Activated naive CD8-positive, alpha-beta T cell treated with anti-CD3 and anti-CD28 coated beads, Interleukin-2, amount 50 U/mL, for 24 hours (primary cell): ENCODE data around the gene EFNA5.

Experiments used
- ATAC-seq: fragments of 150-1000 bp; cut with Tn5 transposase; one replicate; pipeline ENCODE4 v1.10.0; 2021
- DNase-seq: peaks from one replicate; pipeline ENCODE4 v3.0.0; 2021
- H3K27ac Mint-ChIP-seq: one replicate; pipeline ENCODE4 v1.8.0; 2021; ENCODE audit warnings: mild to moderate bottlenecking, mixed read lengths
- H3K27me3 Mint-ChIP-seq: one replicate; pipeline ENCODE4 v1.8.0; 2021; ENCODE audit warnings: mixed read lengths
- H3K36me3 Mint-ChIP-seq: one replicate; pipeline ENCODE4 v1.8.0; 2021; ENCODE audit warnings: low read depth, mixed read lengths
- H3K4me1 Mint-ChIP-seq: one replicate; pipeline ENCODE4 v1.8.0; 2021; ENCODE audit warnings: mixed read lengths
- H3K4me3 Mint-ChIP-seq: one replicate; pipeline ENCODE4 v1.8.0; 2021; ENCODE audit warnings: mild to moderate bottlenecking, moderate library complexity, mixed read lengths
- H3K9me3 Mint-ChIP-seq: one replicate; pipeline ENCODE4 v1.8.0; 2021; ENCODE audit warnings: mixed read lengths

EFNA5 gene

DNA sequence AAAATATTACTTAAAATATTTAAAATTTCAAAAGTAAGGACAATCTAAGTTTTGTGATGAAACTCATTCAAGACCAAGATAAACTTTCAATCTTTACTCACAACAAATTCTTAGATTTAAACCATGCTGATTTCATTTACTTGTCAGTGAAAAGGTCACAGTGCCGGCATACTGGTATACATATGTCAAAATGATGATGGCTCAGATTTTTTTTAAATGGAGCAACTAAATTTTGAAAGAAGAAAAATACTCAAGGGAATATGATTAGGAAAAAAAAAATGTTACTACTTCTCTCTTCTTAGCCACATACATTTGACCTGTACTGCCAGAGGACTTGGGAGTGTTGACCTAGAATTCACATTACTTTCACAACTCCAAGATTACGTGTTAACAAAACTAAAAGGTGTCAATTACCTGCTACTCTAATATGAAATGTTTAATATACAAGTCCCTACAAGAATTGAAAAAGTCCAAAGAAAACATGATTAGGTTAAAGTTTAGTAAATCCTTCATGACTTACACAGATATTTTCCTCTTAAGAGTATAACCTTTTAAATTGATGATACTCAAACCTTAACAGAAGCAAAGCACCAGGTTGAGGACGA is 4.6 kb downstream of the EFNA5 start:
- DNase-seq (no peak), ATAC-seq (no peak)
- Mint-ChIP-seq H3K36me3 (no peaks in the 10 kb centered on the region), H3K9me3 (no peaks in the 10 kb centered on the region), H3K27ac (no peak overlapping the region), H3K4me3 (no peak overlapping the region), H3K4me1 (peaks cover 7% of the 10 kb centered on the region), H3K27me3 (peaks cover 51% of the 10 kb centered on the region)

- Mint-ChIP-seq H3K27me3 (peaks cover 49% of the 10 kb centered on the region), H3K27ac (no peak overlapping the region), H3K4me1 (peaks cover 3% of the 10 kb centered on the region), H3K9me3 (no peaks in the 10 kb centered on the region), H3K4me3 (no peak overlapping the region), H3K36me3 (no peaks in the 10 kb centered on the region)
- DNase-seq (no peak), ATAC-seq (no peak)
Measured at GRCh38 chr5:107665036-107665570, 5.6 kb downstream of the EFNA5 start.

DNA sequence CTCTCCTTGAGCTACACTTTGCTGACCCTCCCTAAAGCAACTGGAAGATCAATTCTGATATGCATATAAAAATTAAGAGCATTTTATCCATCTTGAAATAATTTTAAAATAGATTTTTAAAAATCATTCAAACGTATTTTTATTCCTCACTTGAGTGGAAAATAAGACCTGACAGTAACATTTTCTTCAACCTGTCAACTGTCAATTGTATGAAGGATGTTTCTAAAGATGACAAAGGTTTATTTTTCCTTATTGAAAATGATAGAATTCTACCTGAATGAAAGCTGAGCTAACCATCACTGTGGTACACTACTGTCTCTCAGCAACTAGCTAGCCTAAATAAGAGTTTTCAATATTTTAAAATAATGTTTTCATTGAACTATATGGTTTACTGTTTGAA is 7.0 kb downstream of the EFNA5 start:
- no peak for ATAC-seq
- peaks cover 44% of the 10 kb centered on the region for H3K27me3 Mint-ChIP-seq
- no peaks in the 10 kb centered on the region for H3K9me3 Mint-ChIP-seq
- no peaks in the 10 kb centered on the region for H3K4me1 Mint-ChIP-seq
- H3K27ac Mint-ChIP-seq: no peak overlapping the region
- no peak for DNase-seq
- no peak overlapping the region for H3K4me3 Mint-ChIP-seq
- H3K36me3 Mint-ChIP-seq: no peaks in the 10 kb centered on the region

GRCh38 chr5:107661650-107662044 is 9.1 kb downstream of the EFNA5 start:
- H3K9me3 Mint-ChIP-seq: no peaks in the 10 kb centered on the region
- DNase-seq: no peak
- no peak overlapping the region for H3K27ac Mint-ChIP-seq
- no peak for ATAC-seq
- peaks cover 35% of the 10 kb centered on the region for H3K27me3 Mint-ChIP-seq
- H3K4me3 Mint-ChIP-seq: no peak overlapping the region
- no peaks in the 10 kb centered on the region for H3K36me3 Mint-ChIP-seq
- H3K4me1 Mint-ChIP-seq: no peaks in the 10 kb centered on the region

DNA sequence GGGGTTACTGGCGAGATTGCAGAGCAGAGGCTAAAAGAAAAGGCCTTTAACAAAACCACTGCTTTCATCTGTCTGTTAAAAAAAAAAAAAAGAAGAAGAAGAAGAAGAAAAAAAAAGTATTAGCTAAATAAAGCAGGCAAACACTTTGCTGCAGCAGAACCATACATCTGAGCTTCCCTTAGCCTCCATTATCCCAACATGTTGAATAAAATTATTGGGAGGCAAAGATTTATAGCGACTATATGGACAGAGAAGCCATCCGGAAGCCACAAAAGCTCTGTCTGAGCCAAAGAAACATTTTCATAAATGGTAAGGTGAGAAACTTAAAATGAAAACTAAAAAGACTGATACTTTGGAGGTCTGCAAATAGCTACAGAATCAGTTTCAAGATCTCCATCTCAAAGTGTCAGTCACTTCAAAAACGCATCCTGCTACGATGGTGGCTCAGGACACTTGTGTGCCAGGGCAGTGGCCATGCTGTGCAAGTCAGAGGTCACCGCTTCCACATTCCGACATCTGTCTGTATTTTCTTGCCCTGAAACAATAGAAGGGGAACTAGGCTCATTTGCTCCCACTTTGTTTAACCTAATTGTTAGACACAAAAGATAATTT is 9.6 kb downstream of the EFNA5 start:
- H3K4me1 Mint-ChIP-seq: no peaks in the 10 kb centered on the region
- ATAC-seq (no peak), DNase-seq (no peak)
- H3K36me3 Mint-ChIP-seq: no peaks in the 10 kb centered on the region
- H3K4me3 Mint-ChIP-seq: no peak overlapping the region
- no peaks in the 10 kb centered on the region for H3K9me3 Mint-ChIP-seq
- H3K27me3 Mint-ChIP-seq: peaks cover 35% of the 10 kb centered on the region
- H3K27ac Mint-ChIP-seq: no peak overlapping the region

- H3K27ac Mint-ChIP-seq: no peak overlapping the region
- no peaks in the 10 kb centered on the region for H3K9me3 Mint-ChIP-seq
- ATAC-seq: no peak
- H3K4me3 Mint-ChIP-seq: no peak overlapping the region
- no peaks in the 10 kb centered on the region for H3K36me3 Mint-ChIP-seq
- H3K27me3 Mint-ChIP-seq: peaks cover 26% of the 10 kb centered on the region
- no peaks in the 10 kb centered on the region for H3K4me1 Mint-ChIP-seq
- no peak for DNase-seq
Measured at GRCh38 chr5:107658528-107658927, 12.2 kb downstream of the EFNA5 start.

DNA sequence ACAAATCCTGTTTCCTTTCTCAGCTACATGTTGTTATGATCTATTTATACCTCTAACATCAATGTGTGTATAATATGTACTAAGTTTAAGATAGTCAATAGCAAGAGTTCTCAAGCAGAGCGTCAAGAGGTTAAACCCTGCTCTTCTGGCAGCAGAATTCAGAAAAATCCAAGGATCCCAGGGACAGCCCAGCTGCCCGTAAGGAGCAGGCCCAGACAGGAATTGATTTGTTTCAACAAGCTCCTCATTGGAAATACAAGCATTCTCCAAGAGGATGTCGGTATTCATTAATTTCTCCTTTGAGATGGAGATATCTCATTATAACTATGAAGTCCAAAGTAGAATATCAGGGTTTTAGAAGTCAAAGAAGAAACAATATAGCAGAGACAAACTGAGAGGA is 14.9 kb downstream of the EFNA5 start:
- peaks cover 16% of the 10 kb centered on the region for H3K27me3 Mint-ChIP-seq
- H3K27ac Mint-ChIP-seq: no peak overlapping the region
- no peaks in the 10 kb centered on the region for H3K9me3 Mint-ChIP-seq
- H3K4me1 Mint-ChIP-seq: no peaks in the 10 kb centered on the region
- no peak overlapping the region for H3K4me3 Mint-ChIP-seq
- DNase-seq (no peak), ATAC-seq (no peak)
- no peaks in the 10 kb centered on the region for H3K36me3 Mint-ChIP-seq

- DNase-seq (no peak), ATAC-seq (no peak)
- H3K4me3 Mint-ChIP-seq: no peak overlapping the region
- no peak overlapping the region for H3K27ac Mint-ChIP-seq
- peaks cover 11% of the 10 kb centered on the region for H3K27me3 Mint-ChIP-seq
- no peaks in the 10 kb centered on the region for H3K4me1 Mint-ChIP-seq
- no peaks in the 10 kb centered on the region for H3K9me3 Mint-ChIP-seq
- H3K36me3 Mint-ChIP-seq: no peaks in the 10 kb centered on the region
Measured at GRCh38 chr5:107654827-107655226, 15.9 kb downstream of the EFNA5 start.

DNA sequence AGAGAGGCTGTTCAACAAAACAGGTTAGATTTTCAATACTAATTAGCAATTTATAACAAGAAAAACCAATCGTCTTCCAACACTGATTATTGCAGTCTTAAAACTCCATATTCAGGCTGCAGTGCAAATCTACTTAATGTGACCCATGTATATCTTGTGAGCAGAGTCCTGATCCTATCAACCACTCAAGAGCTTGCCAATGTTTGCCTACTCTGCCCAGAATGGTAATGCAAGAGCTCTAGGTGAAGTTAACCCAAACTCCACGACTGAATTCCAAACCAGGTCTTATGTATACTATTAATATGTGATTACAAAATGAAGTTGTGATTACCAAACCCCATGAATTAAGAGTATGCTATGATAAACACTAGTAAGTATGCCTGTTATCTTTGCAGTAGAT is 17.1 kb downstream of the EFNA5 start:
- peaks cover 8% of the 10 kb centered on the region for H3K27me3 Mint-ChIP-seq
- no peak overlapping the region for H3K27ac Mint-ChIP-seq
- DNase-seq (no peak), ATAC-seq (no peak)
- H3K9me3 Mint-ChIP-seq: no peaks in the 10 kb centered on the region
- no peaks in the 10 kb centered on the region for H3K36me3 Mint-ChIP-seq
- H3K4me3 Mint-ChIP-seq: no peak overlapping the region
- H3K4me1 Mint-ChIP-seq: no peaks in the 10 kb centered on the region

DNA sequence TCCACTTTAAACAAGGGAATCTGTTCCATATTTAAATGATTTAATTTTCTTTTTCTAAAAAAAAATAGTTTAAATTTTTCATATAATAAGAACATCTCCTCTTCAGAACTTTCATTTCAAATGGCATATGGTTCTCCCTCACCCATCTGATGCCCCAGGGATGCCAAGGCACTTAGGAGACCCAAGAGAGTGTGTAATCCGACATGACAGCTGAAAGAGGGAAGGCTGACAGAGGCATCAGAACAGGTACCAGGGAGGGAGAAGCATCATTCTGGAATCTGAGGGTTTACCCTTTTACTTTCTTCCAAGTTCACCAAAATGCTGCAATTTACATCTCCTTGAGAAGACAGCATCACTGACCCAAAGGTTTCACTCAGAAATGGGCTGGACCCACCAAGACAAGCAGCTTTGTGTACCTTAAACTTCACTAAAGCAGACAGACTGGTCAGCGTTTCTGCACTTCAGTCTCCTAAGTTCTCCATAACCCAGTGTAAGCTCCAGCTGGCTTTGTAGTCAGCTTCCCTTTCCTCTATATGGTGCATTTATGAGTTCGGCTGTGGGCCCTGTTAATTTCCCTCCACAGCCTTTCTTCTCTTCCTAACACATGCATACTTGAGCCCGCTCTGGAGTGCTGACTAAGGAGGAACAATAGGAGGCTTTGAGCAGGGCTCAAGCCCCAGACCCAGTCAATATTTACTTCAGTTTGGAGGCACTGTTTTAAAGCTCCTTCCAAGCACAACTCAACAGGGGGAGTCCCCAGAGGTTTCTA is 17.7 kb downstream of the EFNA5 start:
- no peak for DNase-seq
- Mint-ChIP-seq H3K36me3 (no peaks in the 10 kb centered on the region), H3K4me1 (no peaks in the 10 kb centered on the region), H3K4me3 (no peak overlapping the region), H3K9me3 (no peaks in the 10 kb centered on the region), H3K27ac (no peak overlapping the region), H3K27me3 (peaks cover 3% of the 10 kb centered on the region)
- ATAC-seq: no peak

DNA sequence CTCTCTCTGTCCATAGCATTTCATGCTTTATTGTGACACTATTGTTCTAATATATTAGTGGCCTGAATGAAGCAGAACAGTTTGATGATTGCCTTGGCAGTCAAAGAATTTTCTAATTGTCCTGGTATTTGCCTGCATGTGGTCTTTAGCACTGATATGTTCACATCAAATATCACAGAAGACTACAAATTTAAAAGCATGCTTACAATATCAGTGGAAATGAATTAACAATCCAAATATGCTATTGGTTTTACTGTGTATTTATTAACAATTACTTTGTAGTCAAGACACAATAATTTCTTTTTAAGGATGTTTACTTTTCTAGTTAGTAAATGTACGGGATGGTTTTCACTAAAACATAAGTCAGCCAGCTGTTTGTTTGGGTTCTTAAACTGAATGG is 18.3 kb downstream of the EFNA5 start:
- H3K4me3 Mint-ChIP-seq: no peak overlapping the region
- H3K9me3 Mint-ChIP-seq: no peaks in the 10 kb centered on the region
- H3K27me3 Mint-ChIP-seq: no peaks in the 10 kb centered on the region
- no peaks in the 10 kb centered on the region for H3K36me3 Mint-ChIP-seq
- DNase-seq (no peak), ATAC-seq (no peak)
- no peaks in the 10 kb centered on the region for H3K4me1 Mint-ChIP-seq
- H3K27ac Mint-ChIP-seq: no peak overlapping the region

GRCh38 chr5:107651325-107651724 is 19.4 kb downstream of the EFNA5 start:
- H3K4me1 Mint-ChIP-seq: no peaks in the 10 kb centered on the region
- DNase-seq (no peak), ATAC-seq (no peak)
- H3K27ac Mint-ChIP-seq: no peak overlapping the region
- H3K4me3 Mint-ChIP-seq: no peak overlapping the region
- H3K27me3 Mint-ChIP-seq: no peaks in the 10 kb centered on the region
- no peaks in the 10 kb centered on the region for H3K9me3 Mint-ChIP-seq
- H3K36me3 Mint-ChIP-seq: no peaks in the 10 kb centered on the region

- no peak overlapping the region for H3K4me3 Mint-ChIP-seq
- ATAC-seq: no peak
- peaks cover 5% of the 10 kb centered on the region for H3K27me3 Mint-ChIP-seq
- no peak overlapping the region for H3K27ac Mint-ChIP-seq
- H3K36me3 Mint-ChIP-seq: no peaks in the 10 kb centered on the region
- H3K4me1 Mint-ChIP-seq: no peaks in the 10 kb centered on the region
- no peaks in the 10 kb centered on the region for H3K9me3 Mint-ChIP-seq
- DNase-seq: no peak
Measured at GRCh38 chr5:107646418-107646817, 24.3 kb downstream of the EFNA5 start.

GRCh38 chr5:107640568-107640967 is 30.2 kb downstream of the EFNA5 start:
- no peak overlapping the region for H3K27ac Mint-ChIP-seq
- ATAC-seq (no peak), DNase-seq (no peak)
- H3K27me3 Mint-ChIP-seq: peaks cover 7% of the 10 kb centered on the region
- H3K9me3 Mint-ChIP-seq: no peaks in the 10 kb centered on the region
- H3K4me3 Mint-ChIP-seq: no peak overlapping the region
- no peaks in the 10 kb centered on the region for H3K4me1 Mint-ChIP-seq
- H3K36me3 Mint-ChIP-seq: no peaks in the 10 kb centered on the region

DNA sequence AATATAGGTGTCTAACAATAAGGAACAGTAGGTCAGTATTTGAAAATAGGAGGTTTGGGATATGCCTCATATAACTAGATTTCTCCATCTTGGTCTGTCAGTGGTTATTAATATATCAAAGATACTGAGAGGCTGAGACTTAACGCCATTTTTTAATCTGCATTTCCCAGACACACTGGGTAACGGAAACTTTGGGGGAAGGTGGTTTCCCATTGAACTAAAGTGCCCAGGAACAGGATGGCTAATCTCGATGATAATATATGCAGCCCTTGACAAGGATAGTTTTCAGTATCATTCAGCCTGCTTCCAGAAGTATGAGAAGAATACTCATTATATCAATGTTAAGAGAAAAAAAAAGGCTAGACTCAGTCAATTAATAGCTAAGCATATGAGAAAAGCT is 30.7 kb downstream of the EFNA5 start:
- no peak for ATAC-seq
- DNase-seq: no peak
- Mint-ChIP-seq H3K9me3 (no peaks in the 10 kb centered on the region), H3K36me3 (no peaks in the 10 kb centered on the region), H3K27ac (no peak overlapping the region), H3K4me1 (no peaks in the 10 kb centered on the region), H3K27me3 (peaks cover 7% of the 10 kb centered on the region), H3K4me3 (no peak overlapping the region)
